ENCODE results near the gene CD300H. TPM values are rescaled to one million over a fixed set of nuclear protein-coding genes. Genes with fewer than 3 reads are reported as not detected.

Gene CD300H
- total RNA-seq, 1 experiment from 2014 or later, result not detected

GRCh38 chr17:74603746-74604145 is 36.4 kb upstream of the CD300H start:
- Histone ChIP-seq H3K9me3 (ENCODE audit: low read depth, low read length, poor library complexity, severe bottlenecking) (no peaks in the 10 kb centered on the region), H3K4me1 (ENCODE audit: insufficient read depth, low read length, poor library complexity, severe bottlenecking) (no peaks in the 10 kb centered on the region), H3K36me3 (ENCODE audit: insufficient read depth, low read length, poor library complexity, severe bottlenecking) (no peaks in the 10 kb centered on the region), H3K27ac (ENCODE audit: low read depth, low read length, poor library complexity, severe bottlenecking) (no peak overlapping the region), H3K27me3 (replicated peaks; ENCODE audit: insufficient read depth, low read depth, low read length, poor library complexity) (peaks cover 39% of the 10 kb centered on the region), H3K4me3 (ENCODE audit: low read depth, low read length, poor library complexity, severe bottlenecking) (no peak overlapping the region)
- ChIA-PET CTCF (interaction anchor here (0.6 to 1.2 kb wide), 3 partner anchors 13 to 236 kb away, joined by 3 to 4 read pairs (median 4); no protein-coding TSS in a partner anchor), POLR2A (ENCODE audit: low non-redundant PET) (no interaction called here)
- no TSS peak for BruUV-seq (replicated peaks)
- TF ChIP-seq EZH2 (IDR thresholded peaks at IDR 0.05; ENCODE audit: borderline replicate concordance, low read depth, low read length, poor library complexity, severe bottlenecking) (no peak), CTCF (conservative IDR thresholded peaks at IDR 0.05; ENCODE audit: low read depth, low read length) (no peak)
- no peak for DNase-seq (ENCODE audit: low spot score)
- intact Hi-C loops (cut with micrococcal nuclease; ENCODE audit: unreplicated experiment), result loop anchor here (10.0 kb wide), 1 partner anchor 239 kb away; the partner anchor contains the start of genes BTBD17 and GPR142

GRCh38 chr17:74603037-74603635 is 35.8 kb upstream of the CD300H start:
- Histone ChIP-seq H3K27me3 (replicated peaks; ENCODE audit: insufficient read depth, low read depth, low read length, poor library complexity) (peaks cover 39% of the 10 kb centered on the region), H3K4me1 (ENCODE audit: insufficient read depth, low read length, poor library complexity, severe bottlenecking) (no peaks in the 10 kb centered on the region), H3K9me3 (ENCODE audit: low read depth, low read length, poor library complexity, severe bottlenecking) (no peaks in the 10 kb centered on the region), H3K4me3 (ENCODE audit: low read depth, low read length, poor library complexity, severe bottlenecking) (no peak overlapping the region), H3K36me3 (ENCODE audit: insufficient read depth, low read length, poor library complexity, severe bottlenecking) (no peaks in the 10 kb centered on the region), H3K27ac (ENCODE audit: low read depth, low read length, poor library complexity, severe bottlenecking) (no peak overlapping the region)
- BruUV-seq (replicated peaks), result no TSS peak
- ChIA-PET POLR2A (ENCODE audit: low non-redundant PET) (interaction anchor here (0.6 kb wide), 1 partner anchor 28 kb away, joined by 3 read pairs; no protein-coding TSS in a partner anchor), CTCF (interaction anchor here (0.6 to 1.2 kb wide), 3 partner anchors 14 to 235 kb away, joined by 3 to 4 read pairs (median 4); no protein-coding TSS in a partner anchor)
- TF ChIP-seq CTCF (conservative IDR thresholded peaks at IDR 0.05; ENCODE audit: low read depth, low read length) (no peak), EZH2 (IDR thresholded peaks at IDR 0.05; ENCODE audit: borderline replicate concordance, low read depth, low read length, poor library complexity, severe bottlenecking) (no peak)
- DNase-seq (ENCODE audit: low spot score), result no peak
- intact Hi-C loops (cut with micrococcal nuclease; ENCODE audit: unreplicated experiment), result loop anchor here (10.0 kb wide), 1 partner anchor 238 kb away; the partner anchor contains the start of genes BTBD17 and GPR142

- H3K9me3 ChIP-seq (ENCODE audit: low read depth, low read length, poor library complexity, severe bottlenecking), result no peaks in the 10 kb centered on the region
- no peak overlapping the region for H3K27ac ChIP-seq (ENCODE audit: low read depth, low read length, poor library complexity, severe bottlenecking)
- TF ChIP-seq EZH2 (IDR thresholded peaks at IDR 0.05; ENCODE audit: borderline replicate concordance, low read depth, low read length, poor library complexity, severe bottlenecking) (no peak), CTCF (conservative IDR thresholded peaks at IDR 0.05; ENCODE audit: low read depth, low read length) (peak; percentile 64)
- DNase-seq (ENCODE audit: low spot score), result peak; percentile 18
- no TSS peak for BruUV-seq (replicated peaks)
- no peak overlapping the region for H3K4me3 ChIP-seq (ENCODE audit: low read depth, low read length, poor library complexity, severe bottlenecking)
- H3K27me3 ChIP-seq (replicated peaks; ENCODE audit: insufficient read depth, low read depth, low read length, poor library complexity), result peaks cover 29% of the 10 kb centered on the region
- no peaks in the 10 kb centered on the region for H3K36me3 ChIP-seq (ENCODE audit: insufficient read depth, low read length, poor library complexity, severe bottlenecking)
- ChIA-PET CTCF (no interaction called here), POLR2A (ENCODE audit: low non-redundant PET) (no interaction called here)
- H3K4me1 ChIP-seq (ENCODE audit: insufficient read depth, low read length, poor library complexity, severe bottlenecking), result no peaks in the 10 kb centered on the region
- intact Hi-C loops (cut with micrococcal nuclease; ENCODE audit: unreplicated experiment), result loop anchor here (10.0 kb wide), 1 partner anchor 237 kb away; the partner anchor contains the start of genes BTBD17 and GPR142
Measured at GRCh38 chr17:74601944-74602572, 34.7 kb upstream of the CD300H start.
